ENCODE measurements around the gene NCAM2.

The NCAM2 gene

GRCh38 chr21:21439761-21440160 is 441.6 kb downstream of the NCAM2 start:
- WGBS = no CpG with 5 or more reads among the region's 3 CpGs
- Histone ChIP-seq H2BK15ac (ENCODE audit: low read depth, poor library complexity, severe bottlenecking) (no peak overlapping the region), H3K27ac (ENCODE audit: low read length, poor library complexity, severe bottlenecking) (no peak overlapping the region), H3K18ac (ENCODE audit: low read depth in 1 of 2, low read length in 2 of 2) (no peak overlapping the region), H2BK12ac (ENCODE audit: low read length in 2 of 2) (no peak overlapping the region), H3K79me1 (replicated peaks; ENCODE audit: low read length, poor library complexity, severe bottlenecking) (no peaks in the 10 kb centered on the region), H3K4me3 (ENCODE audit: insufficient read depth in 1 of 2, low read depth in 1 of 2, low read length in 2 of 2) (no peak overlapping the region), H3K4me1 (ENCODE audit: control insufficient read depth, insufficient read depth, low read depth, low read length) (no peaks in the 10 kb centered on the region), H4K91ac (ENCODE audit: low read length) (no peak overlapping the region), H3K27me3 (ENCODE audit: control insufficient read depth in 1 of 2, insufficient read depth in 1 of 2, low read length in 2 of 2) (no peaks in the 10 kb centered on the region), H3K4ac (ENCODE audit: low read depth in 1 of 2, low read length in 2 of 2) (no peak overlapping the region), H3K23ac (ENCODE audit: low read length in 2 of 2) (no peak overlapping the region), H3K9me3 (ENCODE audit: control insufficient read depth, low read length) (peaks cover 6% of the 10 kb centered on the region), H3K9ac (ENCODE audit: low read length) (no peak overlapping the region), H2BK120ac (ENCODE audit: low read depth, low read length) (no peak overlapping the region), H4K8ac (ENCODE audit: low read length) (no peak overlapping the region), H2AFZ (ENCODE audit: low read depth, low read length) (no peak overlapping the region), H3K36me3 (ENCODE audit: control insufficient read depth in 1 of 2, insufficient read depth in 2 of 2, low read depth in 1 of 2, low read length in 2 of 2) (no peaks in the 10 kb centered on the region), H3K14ac (ENCODE audit: low read length in 2 of 2) (no peak overlapping the region), H2BK5ac (ENCODE audit: low read depth, low read length, poor library complexity, severe bottlenecking) (no peak overlapping the region), H3K4me2 (ENCODE audit: low read length, poor library complexity, severe bottlenecking) (no peak overlapping the region), H2AK5ac (ENCODE audit: low read length, severe bottlenecking) (no peak overlapping the region)
- DNase-seq = no peak

DNA sequence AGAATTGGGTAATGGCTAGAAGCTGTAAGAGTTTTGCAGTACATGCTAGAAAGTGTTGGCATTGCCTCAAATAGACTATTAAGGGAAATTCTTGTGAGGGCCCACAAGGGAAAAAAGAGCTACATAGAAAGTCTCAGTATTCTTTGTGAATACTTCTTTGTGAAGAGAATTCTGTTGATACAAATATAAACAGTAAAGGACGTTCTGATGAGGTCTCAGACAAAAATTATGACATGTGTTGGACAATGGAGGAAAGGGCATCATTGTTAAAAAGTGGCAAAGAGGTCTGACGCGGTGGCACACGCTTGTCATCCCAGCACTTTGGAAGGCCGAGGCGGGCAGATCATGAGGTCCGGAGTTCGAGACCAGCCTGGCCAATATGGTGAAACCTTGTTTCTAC is 458.9 kb downstream of the NCAM2 start:
- no peaks in the 10 kb centered on the region for H3K27me3 ChIP-seq (ENCODE audit: control insufficient read depth in 1 of 2, insufficient read depth in 1 of 2, low read length in 2 of 2)
- no peak overlapping the region for H2BK5ac ChIP-seq (ENCODE audit: low read depth, low read length, poor library complexity, severe bottlenecking)
- H3K4me1 ChIP-seq (ENCODE audit: control insufficient read depth, insufficient read depth, low read depth, low read length) = no peaks in the 10 kb centered on the region
- H3K9ac ChIP-seq (ENCODE audit: low read length) = no peak overlapping the region
- H3K9me3 ChIP-seq (ENCODE audit: control insufficient read depth, low read length) = no peaks in the 10 kb centered on the region
- H4K91ac ChIP-seq (ENCODE audit: low read length) = no peak overlapping the region
- H2BK12ac ChIP-seq (ENCODE audit: low read length in 2 of 2) = no peak overlapping the region
- no peak overlapping the region for H3K27ac ChIP-seq (ENCODE audit: low read length, poor library complexity, severe bottlenecking)
- 80% methylated on average over 8 of the region's 8 CpGs for WGBS
- no peak overlapping the region for H3K4me3 ChIP-seq (ENCODE audit: insufficient read depth in 1 of 2, low read depth in 1 of 2, low read length in 2 of 2)
- H3K4ac ChIP-seq (ENCODE audit: low read depth in 1 of 2, low read length in 2 of 2) = no peak overlapping the region
- H3K36me3 ChIP-seq (ENCODE audit: control insufficient read depth in 1 of 2, insufficient read depth in 2 of 2, low read depth in 1 of 2, low read length in 2 of 2) = no peaks in the 10 kb centered on the region
- no peak overlapping the region for H2AFZ ChIP-seq (ENCODE audit: low read depth, low read length)
- no peak overlapping the region for H2BK120ac ChIP-seq (ENCODE audit: low read depth, low read length)
- no peak overlapping the region for H2BK15ac ChIP-seq (ENCODE audit: low read depth, poor library complexity, severe bottlenecking)
- H2AK5ac ChIP-seq (ENCODE audit: low read length, severe bottlenecking) = no peak overlapping the region
- no peak overlapping the region for H4K8ac ChIP-seq (ENCODE audit: low read length)
- DNase-seq = no peak
- H3K14ac ChIP-seq (ENCODE audit: low read length in 2 of 2) = no peak overlapping the region
- H3K4me2 ChIP-seq (ENCODE audit: low read length, poor library complexity, severe bottlenecking) = no peak overlapping the region
- no peak overlapping the region for H3K18ac ChIP-seq (ENCODE audit: low read depth in 1 of 2, low read length in 2 of 2)
- no peaks in the 10 kb centered on the region for H3K79me1 ChIP-seq (replicated peaks; ENCODE audit: low read length, poor library complexity, severe bottlenecking)
- H3K23ac ChIP-seq (ENCODE audit: low read length in 2 of 2) = no peak overlapping the region

DNA sequence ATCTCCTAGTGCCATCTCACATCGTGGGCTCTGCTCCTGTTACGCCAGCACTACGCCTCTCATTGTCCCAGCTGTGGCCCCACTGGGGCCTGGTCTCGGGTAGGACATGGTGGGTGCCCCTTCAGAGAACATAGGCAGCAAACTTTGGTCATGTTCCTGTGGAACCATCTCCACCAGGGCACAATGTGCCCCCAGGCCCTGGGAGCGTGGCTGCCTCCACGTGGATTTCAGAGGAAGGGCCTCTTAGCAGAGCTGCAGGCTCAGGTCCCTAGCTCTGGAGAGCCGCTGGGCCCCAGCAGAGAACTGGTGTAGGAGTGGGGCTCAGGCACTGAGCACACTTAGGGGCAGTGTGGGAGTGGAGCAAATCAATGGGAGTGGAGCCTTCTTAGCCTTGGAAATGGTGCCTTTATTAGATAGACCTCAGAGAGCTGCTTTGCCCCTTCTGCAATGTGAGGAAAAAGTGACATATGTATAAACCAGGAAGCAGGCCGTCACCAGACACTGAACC is 460.0 kb downstream of the NCAM2 start:
- Histone ChIP-seq H3K36me3 (ENCODE audit: control insufficient read depth in 1 of 2, insufficient read depth in 2 of 2, low read depth in 1 of 2, low read length in 2 of 2) (no peaks in the 10 kb centered on the region), H2AFZ (ENCODE audit: low read depth, low read length) (no peak overlapping the region), H3K27ac (ENCODE audit: low read length, poor library complexity, severe bottlenecking) (no peak overlapping the region), H3K23ac (ENCODE audit: low read length in 2 of 2) (no peak overlapping the region), H2BK120ac (ENCODE audit: low read depth, low read length) (no peak overlapping the region), H2AK5ac (ENCODE audit: low read length, severe bottlenecking) (no peak overlapping the region), H3K27me3 (ENCODE audit: control insufficient read depth in 1 of 2, insufficient read depth in 1 of 2, low read length in 2 of 2) (no peaks in the 10 kb centered on the region), H3K9me3 (ENCODE audit: control insufficient read depth, low read length) (no peaks in the 10 kb centered on the region), H3K4ac (ENCODE audit: low read depth in 1 of 2, low read length in 2 of 2) (no peak overlapping the region), H3K4me1 (ENCODE audit: control insufficient read depth, insufficient read depth, low read depth, low read length) (no peaks in the 10 kb centered on the region), H2BK12ac (ENCODE audit: low read length in 2 of 2) (no peak overlapping the region), H4K8ac (ENCODE audit: low read length) (no peak overlapping the region), H2BK5ac (ENCODE audit: low read depth, low read length, poor library complexity, severe bottlenecking) (no peak overlapping the region), H3K4me2 (ENCODE audit: low read length, poor library complexity, severe bottlenecking) (no peak overlapping the region), H3K4me3 (ENCODE audit: insufficient read depth in 1 of 2, low read depth in 1 of 2, low read length in 2 of 2) (no peak overlapping the region), H3K9ac (ENCODE audit: low read length) (no peak overlapping the region), H4K91ac (ENCODE audit: low read length) (no peak overlapping the region), H3K18ac (ENCODE audit: low read depth in 1 of 2, low read length in 2 of 2) (no peak overlapping the region), H3K14ac (ENCODE audit: low read length in 2 of 2) (no peak overlapping the region), H3K79me1 (replicated peaks; ENCODE audit: low read length, poor library complexity, severe bottlenecking) (no peaks in the 10 kb centered on the region), H2BK15ac (ENCODE audit: low read depth, poor library complexity, severe bottlenecking) (no peak overlapping the region)
- 77% methylated on average over 8 of the region's 8 CpGs for WGBS
- DNase-seq = no peak

GRCh38 chr21:21460979-21461378 is 462.8 kb downstream of the NCAM2 start:
- H3K9me3 ChIP-seq (ENCODE audit: control insufficient read depth, low read length) = no peaks in the 10 kb centered on the region
- no peak overlapping the region for H2AFZ ChIP-seq (ENCODE audit: low read depth, low read length)
- H2BK5ac ChIP-seq (ENCODE audit: low read depth, low read length, poor library complexity, severe bottlenecking) = no peak overlapping the region
- H3K27ac ChIP-seq (ENCODE audit: low read length, poor library complexity, severe bottlenecking) = no peak overlapping the region
- no peaks in the 10 kb centered on the region for H3K79me1 ChIP-seq (replicated peaks; ENCODE audit: low read length, poor library complexity, severe bottlenecking)
- DNase-seq = no peak
- H3K4me2 ChIP-seq (ENCODE audit: low read length, poor library complexity, severe bottlenecking) = no peak overlapping the region
- H2AK5ac ChIP-seq (ENCODE audit: low read length, severe bottlenecking) = no peak overlapping the region
- no peak overlapping the region for H2BK12ac ChIP-seq (ENCODE audit: low read length in 2 of 2)
- H3K4me3 ChIP-seq (ENCODE audit: insufficient read depth in 1 of 2, low read depth in 1 of 2, low read length in 2 of 2) = no peak overlapping the region
- H2BK15ac ChIP-seq (ENCODE audit: low read depth, poor library complexity, severe bottlenecking) = no peak overlapping the region
- no peak overlapping the region for H4K91ac ChIP-seq (ENCODE audit: low read length)
- no peaks in the 10 kb centered on the region for H3K36me3 ChIP-seq (ENCODE audit: control insufficient read depth in 1 of 2, insufficient read depth in 2 of 2, low read depth in 1 of 2, low read length in 2 of 2)
- H3K27me3 ChIP-seq (ENCODE audit: control insufficient read depth in 1 of 2, insufficient read depth in 1 of 2, low read length in 2 of 2) = no peaks in the 10 kb centered on the region
- no CpG with 5 or more reads among the region's 5 CpGs for WGBS
- no peak overlapping the region for H3K14ac ChIP-seq (ENCODE audit: low read length in 2 of 2)
- H2BK120ac ChIP-seq (ENCODE audit: low read depth, low read length) = no peak overlapping the region
- H3K18ac ChIP-seq (ENCODE audit: low read depth in 1 of 2, low read length in 2 of 2) = no peak overlapping the region
- H3K4me1 ChIP-seq (ENCODE audit: control insufficient read depth, insufficient read depth, low read depth, low read length) = no peaks in the 10 kb centered on the region
- H4K8ac ChIP-seq (ENCODE audit: low read length) = no peak overlapping the region
- no peak overlapping the region for H3K4ac ChIP-seq (ENCODE audit: low read depth in 1 of 2, low read length in 2 of 2)
- no peak overlapping the region for H3K9ac ChIP-seq (ENCODE audit: low read length)
- H3K23ac ChIP-seq (ENCODE audit: low read length in 2 of 2) = no peak overlapping the region

Data from mesenchymal stem cell (in vitro differentiated cells and primary cell).